Measurements from ENCODE around the gene RNF31.
"Not testable (repeated sequence)": the region's sequence is repeated elsewhere in the genome, so short reads cannot be mapped to it uniquely, and the experiment has no call there.

The RNF31 gene

DNA sequence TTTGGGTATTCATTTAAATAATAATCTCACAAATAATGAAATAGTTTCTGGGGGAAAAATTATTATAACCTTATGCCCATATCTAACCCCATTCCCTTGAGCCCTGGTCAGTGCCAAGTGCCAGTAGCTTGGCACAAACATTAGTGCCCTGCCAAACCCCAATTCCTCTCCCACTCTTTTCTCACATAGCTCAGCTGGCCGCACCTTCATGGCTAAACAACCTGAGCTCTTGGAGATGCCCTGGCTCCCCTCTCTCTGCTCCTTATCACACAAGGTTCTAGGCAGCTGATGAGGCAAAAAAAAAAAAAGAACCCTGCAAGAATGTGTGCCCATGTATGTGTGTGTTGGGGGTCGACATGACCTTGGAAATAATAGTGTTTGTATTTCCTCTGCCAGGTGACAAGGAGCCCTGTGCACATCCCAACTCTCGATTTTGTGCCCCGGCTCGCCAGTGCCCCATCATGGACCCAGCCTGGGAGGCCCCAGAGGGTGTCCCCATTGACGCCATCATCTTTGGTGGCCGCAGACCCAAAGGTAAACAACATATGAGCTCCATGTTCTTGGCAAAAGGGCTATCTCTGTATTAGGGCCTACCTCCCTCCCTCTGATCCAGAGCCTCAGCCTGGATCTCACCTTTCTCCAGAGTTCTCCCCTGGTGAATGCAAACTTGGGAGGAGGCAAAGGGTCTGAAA is 44.8 kb upstream of the RNF31 start:
- H3K4me3 ChIP-seq (ENCODE audit: low read depth, low read length): no peak overlapping the region
- TF ChIP-seq CTCF (IDR thresholded peaks at IDR 0.05; ENCODE audit: low read depth, low read length, missing control alignments): no peak
- no peak for DNase-seq (ENCODE audit: low read depth)

- no peak for DNase-seq (ENCODE audit: low read depth)
- H3K4me3 ChIP-seq (ENCODE audit: low read depth, low read length): no peak overlapping the region
- no peak for TF ChIP-seq CTCF (IDR thresholded peaks at IDR 0.05; ENCODE audit: low read depth, low read length, missing control alignments)
Observed at GRCh38 chr14:24103451-24103850, 43.8 kb upstream of the RNF31 start.

DNA sequence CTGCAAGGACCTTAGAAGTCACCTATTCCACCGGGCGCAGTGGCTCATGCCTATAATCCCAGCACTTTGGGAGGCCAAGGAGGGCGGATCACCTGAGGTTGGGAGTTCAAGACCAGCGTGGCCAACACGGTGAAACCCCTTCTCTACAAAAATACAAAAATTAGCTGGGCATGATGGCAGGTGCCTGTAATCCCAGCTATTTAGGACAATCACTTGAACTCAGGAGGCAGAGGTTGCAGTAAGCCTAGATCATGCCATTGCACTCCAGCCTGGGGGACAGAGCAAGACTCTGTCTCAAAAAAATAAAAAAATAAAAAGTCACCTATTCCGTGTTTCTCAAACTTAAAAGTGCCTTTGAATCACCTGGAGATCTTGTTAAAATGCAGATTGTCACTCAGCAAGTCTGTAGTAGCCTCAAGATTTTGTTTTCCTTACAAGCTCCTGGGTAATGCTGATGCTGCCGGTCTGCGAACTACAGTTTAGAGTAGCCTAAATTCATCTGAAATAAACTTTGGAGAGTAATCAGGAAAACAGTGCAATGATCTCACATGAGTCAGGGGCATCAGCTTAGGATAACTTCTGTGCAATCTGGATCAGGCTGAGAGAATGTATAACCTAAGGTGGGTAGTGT is 41.6 kb upstream of the RNF31 start:
- DNase-seq (ENCODE audit: low read depth); H3K4me3 ChIP-seq (ENCODE audit: low read depth, low read length): not testable (repeated sequence)

GRCh38 chr14:24106672-24107271 is 40.5 kb upstream of the RNF31 start:
- DNase-seq (ENCODE audit: low read depth): no peak
- no peak overlapping the region for H3K4me3 ChIP-seq (ENCODE audit: low read depth, low read length)
- no peak for TF ChIP-seq CTCF (IDR thresholded peaks at IDR 0.05; ENCODE audit: low read depth, low read length, missing control alignments)

DNA sequence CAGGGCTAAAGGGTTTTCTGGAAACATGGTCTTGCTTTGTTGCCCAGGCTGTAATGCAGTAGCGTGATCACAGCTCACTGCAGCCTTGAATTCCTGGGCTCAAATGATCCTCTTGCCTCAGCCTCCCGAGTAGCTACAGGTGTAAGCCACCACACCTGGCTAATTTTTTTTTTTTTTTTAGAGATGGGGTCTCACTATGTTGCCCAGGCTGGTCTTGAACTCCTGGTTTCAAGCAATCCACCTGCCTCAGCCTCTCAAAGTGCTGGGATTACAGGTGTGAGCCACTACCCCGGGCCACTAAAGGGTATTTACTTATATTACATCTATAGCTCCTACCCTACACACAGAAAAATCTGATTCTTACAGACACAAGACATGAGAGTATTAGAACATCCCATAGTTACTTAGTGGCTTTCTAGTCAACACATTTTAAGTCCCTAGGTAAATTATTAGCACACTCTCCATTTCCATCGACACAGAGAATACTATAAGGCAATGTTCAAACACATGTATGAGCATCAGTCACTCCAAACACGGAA is 38.9 kb upstream of the RNF31 start:
- no peak overlapping the region for H3K4me3 ChIP-seq (ENCODE audit: low read depth, low read length)
- TF ChIP-seq CTCF (IDR thresholded peaks at IDR 0.05; ENCODE audit: low read depth, low read length, missing control alignments): no peak
- DNase-seq (ENCODE audit: low read depth): no peak

GRCh38 chr14:24110060-24110459 is 37.2 kb upstream of the RNF31 start:
- TF ChIP-seq CTCF (IDR thresholded peaks at IDR 0.05; ENCODE audit: low read depth, low read length, missing control alignments): no peak
- no peak overlapping the region for H3K4me3 ChIP-seq (ENCODE audit: low read depth, low read length)
- no peak for DNase-seq (ENCODE audit: low read depth)

DNA sequence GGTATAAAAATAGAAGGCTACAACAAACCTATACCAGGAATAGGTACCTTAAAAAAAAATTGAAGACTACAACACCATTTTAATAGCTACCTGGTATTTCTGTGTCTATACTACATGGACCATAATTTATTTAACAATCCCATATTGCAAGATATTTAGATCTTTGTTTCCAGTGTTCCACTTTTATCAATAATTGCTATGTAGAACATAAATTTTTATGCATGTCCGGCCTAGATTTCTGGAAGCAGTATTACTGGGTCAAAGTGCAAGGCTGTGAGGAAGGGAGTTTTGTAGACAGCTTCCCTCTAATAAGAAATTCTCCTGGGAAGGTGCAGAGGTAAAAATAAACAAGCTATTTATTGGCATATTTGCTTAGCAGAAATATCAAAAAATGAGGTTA is 36.8 kb upstream of the RNF31 start:
- DNase-seq (ENCODE audit: low read depth): no peak
- TF ChIP-seq CTCF (IDR thresholded peaks at IDR 0.05; ENCODE audit: low read depth, low read length, missing control alignments): no peak
- no peak overlapping the region for H3K4me3 ChIP-seq (ENCODE audit: low read depth, low read length)
